Neural progenitor cell (in vitro differentiated cells): ENCODE results near the gene STK32A. TPM values are rescaled to one million over a fixed set of nuclear protein-coding genes. Genes with fewer than 3 reads are reported as not detected.

Experiments used
- DNase-seq: peaks from one replicate; pipeline ENCODE4 v3.0.0-alpha.2; 2016; ENCODE audit warnings: low spot score
- H2AFZ ChIP-seq: fragments of 200-600 bp; sonication (generic); replicated peaks from 2 replicates; pipeline ENCODE4 v1.6.1; 2016; ENCODE audit warnings: antibody characterized with exemption
- H3F3A ChIP-seq: fragments of 200-600 bp; sonication (generic); 2 replicates; pipeline ENCODE4 v1.6.1; 2016; ENCODE audit warnings: antibody characterized with exemption, low read depth
- H3K27ac ChIP-seq: fragments of 200-600 bp; sonication (generic); 2 replicates; pipeline ENCODE4 v1.5.1; 2016; ENCODE audit warnings: mild to moderate bottlenecking
- H3K27me3 ChIP-seq: fragments of 200-600 bp; sonication (generic); 2 replicates; pipeline ENCODE4 v1.6.1; 2016; ENCODE audit warnings: mild to moderate bottlenecking, moderate library complexity
- H3K36me3 ChIP-seq: fragments of 200-600 bp; sonication (generic); 2 replicates; pipeline ENCODE4 v1.5.1; 2016
- H3K4me1 ChIP-seq: fragments of 200-600 bp; sonication (generic); 2 replicates; pipeline ENCODE4 v1.6.1; 2016; ENCODE audit warnings: mixed run types
- H3K4me2 ChIP-seq: fragments of 200-600 bp; sonication (generic); 2 replicates; pipeline ENCODE4 v1.6.1; 2016
- H3K4me3 ChIP-seq: fragments of 200-600 bp; sonication (generic); 2 replicates; pipeline ENCODE4 v1.5.1; 2016
- H3K79me2 ChIP-seq: fragments of 200-600 bp; sonication (generic); 2 replicates; pipeline ENCODE4 v1.6.1; 2016; ENCODE audit warnings: low read depth
- H3K9ac ChIP-seq: fragments of 200-600 bp; sonication (generic); 2 replicates; pipeline ENCODE4 v1.6.1; 2016
- H3K9me3 ChIP-seq: fragments of 200-600 bp; sonication (generic); 2 replicates; pipeline ENCODE4 v1.5.1; 2016; ENCODE audit warnings: low read depth
- H4K20me1 ChIP-seq: fragments of 200-600 bp; sonication (generic); 2 replicates; pipeline ENCODE4 v1.6.1; 2016; ENCODE audit warnings: low read depth
- H3K27ac Mint-ChIP-seq: 3 replicates; pipeline ENCODE4 v1.8.0; 2021; ENCODE audit warnings: mixed read lengths
- H3K27me3 Mint-ChIP-seq: 2 replicates; pipeline ENCODE4 v1.8.0; 2022; ENCODE audit warnings: low read depth, mild to moderate bottlenecking, inconsistent platforms, moderate library complexity, mixed read lengths; ENCODE audit not compliant: insufficient read depth
- H3K36me3 Mint-ChIP-seq: 3 replicates; pipeline ENCODE4 v1.8.0; 2021; ENCODE audit warnings: mixed read lengths
- H3K4me1 Mint-ChIP-seq: 3 replicates; pipeline ENCODE4 v1.8.0; 2021; ENCODE audit warnings: mixed read lengths
- H3K4me3 Mint-ChIP-seq: 3 replicates; pipeline ENCODE4 v1.8.0; 2021; ENCODE audit warnings: mild to moderate bottlenecking, moderate library complexity, mixed read lengths
- H3K9me3 Mint-ChIP-seq: 3 replicates; pipeline ENCODE4 v1.8.0; 2020; ENCODE audit warnings: mixed read lengths
- EZH2 ChIP-seq: fragments of 200-600 bp; sonication (generic); IDR thresholded peaks from 2 replicates; pipeline ENCODE4 v1.6.1; 2017; ENCODE audit warnings: antibody characterized with exemption, mild to moderate bottlenecking, moderate library complexity
- EZH2phosphoT487 ChIP-seq: fragments of 200-600 bp; sonication (generic); IDR thresholded peaks from 2 replicates; pipeline ENCODE4 v1.6.1; 2017; ENCODE audit warnings: antibody characterized with exemption
- total RNA-seq: library from RNA; depleted of rRNA; stranded (reverse); fragments of >200 nt; gene quantifications from 2 replicates; pipeline ENCODE4 v1.2.3, GENCODE V29; 2015; ENCODE audit warnings: low replicate concordance
- TF ChIP-seq, protein P1 (sequence below): fragments of 200-600 bp; sonication (generic); IDR thresholded peaks from 2 replicates; pipeline ENCODE4 v1.5.1; 2017; ENCODE audit warnings: antibody characterized with exemption, mild to moderate bottlenecking

The STK32A gene
- total RNA-seq, 1 donor from 2014 or later = 16.7 TPM

DNA sequence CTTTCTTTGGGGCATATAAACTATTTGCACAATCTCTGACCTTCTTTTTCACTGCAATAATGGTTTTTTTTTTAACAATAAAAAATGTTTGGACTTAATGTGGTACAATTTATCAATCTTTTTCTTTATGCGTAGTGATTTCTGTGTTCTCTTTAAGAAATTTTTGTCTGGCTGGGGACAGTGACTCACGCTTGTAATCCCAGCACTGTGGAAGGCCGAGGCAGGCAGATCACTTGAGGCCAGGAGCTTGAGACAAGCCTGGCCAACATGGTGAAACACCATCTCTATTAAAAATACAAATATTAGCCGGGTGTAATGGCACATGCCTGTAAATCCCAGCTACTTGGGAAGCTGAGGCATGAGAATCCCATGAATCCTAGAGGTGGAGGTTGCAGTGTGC, 72.3 kb downstream of the STK32A start:
- no peak for DNase-seq
- no peaks in the 10 kb centered on the region for H3K4me1 Mint-ChIP-seq
- Histone ChIP-seq H3K4me2 (no peak overlapping the region), H4K20me1 (no peaks in the 10 kb centered on the region), H3K4me3 (no peak overlapping the region), H3K9me3 (no peaks in the 10 kb centered on the region), H3K79me2 (no peaks in the 10 kb centered on the region), H2AFZ (no peak overlapping the region), H3K27me3 (no peaks in the 10 kb centered on the region), H3F3A (no peaks in the 10 kb centered on the region), H3K36me3 (no peaks in the 10 kb centered on the region), H3K9ac (no peak overlapping the region), H3K27ac (no peak overlapping the region), H3K4me1 (no peaks in the 10 kb centered on the region)
- no peaks in the 10 kb centered on the region for H3K36me3 Mint-ChIP-seq
- peaks cover 2% of the 10 kb centered on the region for H3K27me3 Mint-ChIP-seq
- H3K9me3 Mint-ChIP-seq = no peaks in the 10 kb centered on the region
- no peak for TF ChIP-seq EZH2
- TF ChIP-seq, protein P1, sequence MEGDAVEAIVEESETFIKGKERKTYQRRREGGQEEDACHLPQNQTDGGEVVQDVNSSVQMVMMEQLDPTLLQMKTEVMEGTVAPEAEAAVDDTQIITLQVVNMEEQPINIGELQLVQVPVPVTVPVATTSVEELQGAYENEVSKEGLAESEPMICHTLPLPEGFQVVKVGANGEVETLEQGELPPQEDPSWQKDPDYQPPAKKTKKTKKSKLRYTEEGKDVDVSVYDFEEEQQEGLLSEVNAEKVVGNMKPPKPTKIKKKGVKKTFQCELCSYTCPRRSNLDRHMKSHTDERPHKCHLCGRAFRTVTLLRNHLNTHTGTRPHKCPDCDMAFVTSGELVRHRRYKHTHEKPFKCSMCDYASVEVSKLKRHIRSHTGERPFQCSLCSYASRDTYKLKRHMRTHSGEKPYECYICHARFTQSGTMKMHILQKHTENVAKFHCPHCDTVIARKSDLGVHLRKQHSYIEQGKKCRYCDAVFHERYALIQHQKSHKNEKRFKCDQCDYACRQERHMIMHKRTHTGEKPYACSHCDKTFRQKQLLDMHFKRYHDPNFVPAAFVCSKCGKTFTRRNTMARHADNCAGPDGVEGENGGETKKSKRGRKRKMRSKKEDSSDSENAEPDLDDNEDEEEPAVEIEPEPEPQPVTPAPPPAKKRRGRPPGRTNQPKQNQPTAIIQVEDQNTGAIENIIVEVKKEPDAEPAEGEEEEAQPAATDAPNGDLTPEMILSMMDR = no peak
- no peak for TF ChIP-seq EZH2phosphoT487
- no peak overlapping the region for H3K27ac Mint-ChIP-seq
- H3K4me3 Mint-ChIP-seq = no peak overlapping the region

- Histone ChIP-seq H3K9me3 (no peaks in the 10 kb centered on the region), H3K79me2 (no peaks in the 10 kb centered on the region), H3K27me3 (no peaks in the 10 kb centered on the region), H3K27ac (no peak overlapping the region), H3F3A (no peaks in the 10 kb centered on the region), H3K4me3 (no peak overlapping the region), H3K36me3 (no peaks in the 10 kb centered on the region), H2AFZ (no peak overlapping the region), H3K4me1 (no peaks in the 10 kb centered on the region), H3K4me2 (no peak overlapping the region), H4K20me1 (no peaks in the 10 kb centered on the region), H3K9ac (no peak overlapping the region)
- no peaks in the 10 kb centered on the region for H3K9me3 Mint-ChIP-seq
- H3K4me3 Mint-ChIP-seq = no peak overlapping the region
- H3K36me3 Mint-ChIP-seq = no peaks in the 10 kb centered on the region
- no peak for DNase-seq
- no peaks in the 10 kb centered on the region for H3K4me1 Mint-ChIP-seq
- H3K27me3 Mint-ChIP-seq = peaks cover 2% of the 10 kb centered on the region
- H3K27ac Mint-ChIP-seq = no peak overlapping the region
- TF ChIP-seq EZH2 (no peak), EZH2phosphoT487 (no peak)
- TF ChIP-seq, protein P1 = no peak
These were observed 74.8 kb downstream of the STK32A start for GRCh38 chr5:147309621-147310020.

GRCh38 chr5:147310059-147310704, 75.4 kb downstream of the STK32A start:
- H3K4me1 Mint-ChIP-seq = no peaks in the 10 kb centered on the region
- Histone ChIP-seq H4K20me1 (no peaks in the 10 kb centered on the region), H3K27me3 (no peaks in the 10 kb centered on the region), H3K4me2 (no peak overlapping the region), H2AFZ (no peak overlapping the region), H3K4me3 (no peak overlapping the region), H3K9me3 (no peaks in the 10 kb centered on the region), H3F3A (no peaks in the 10 kb centered on the region), H3K27ac (no peak overlapping the region), H3K79me2 (no peaks in the 10 kb centered on the region), H3K4me1 (no peaks in the 10 kb centered on the region), H3K36me3 (no peaks in the 10 kb centered on the region), H3K9ac (no peak overlapping the region)
- no peak overlapping the region for H3K4me3 Mint-ChIP-seq
- H3K36me3 Mint-ChIP-seq = no peaks in the 10 kb centered on the region
- TF ChIP-seq, protein P1 = no peak
- TF ChIP-seq EZH2phosphoT487 (no peak), EZH2 (no peak)
- H3K27me3 Mint-ChIP-seq = peaks cover 2% of the 10 kb centered on the region
- H3K27ac Mint-ChIP-seq = no peak overlapping the region
- no peaks in the 10 kb centered on the region for H3K9me3 Mint-ChIP-seq
- DNase-seq = no peak
